Astrocyte (in vitro differentiated cells and primary cell): ENCODE results near the gene NCF1. TPM values are rescaled to one million over a fixed set of nuclear protein-coding genes. Genes with fewer than 3 reads are reported as not detected.
"Not testable (repeated sequence)": the region's sequence is repeated elsewhere in the genome, so short reads cannot be mapped to it uniquely, and the experiment has no call there.

Experiments used
- DNase-seq: peaks from one replicate; pipeline ENCODE4 v3.0.0-alpha.2; 2010; ENCODE audit warnings: low read depth
- FAIRE-seq: peaks from 2 replicates; lab custom pipeline; 2011; peaks lifted over from hg19 to GRCh38; lab: Jason Lieb, UNC
- H2AFZ ChIP-seq: 2 replicates; pipeline ENCODE4 v1.6.0; 2012; ENCODE audit warnings: low read depth, low read length, inconsistent platforms
- H3K27ac ChIP-seq: 2 replicates; pipeline ENCODE4 v1.5.1; 2011; ENCODE audit warnings: low read depth, low read length, inconsistent platforms
- H3K27me3 ChIP-seq: 2 replicates; pipeline ENCODE4 v1.6.0; 2011; ENCODE audit warnings: low read length, inconsistent platforms; ENCODE audit not compliant: insufficient read depth
- H3K36me3 ChIP-seq: 2 replicates; pipeline ENCODE4 v1.5.1; 2011; ENCODE audit warnings: low read length, inconsistent platforms; ENCODE audit not compliant: insufficient read depth
- H3K4me1 ChIP-seq: 2 replicates; pipeline ENCODE4 v1.5.1; 2011; ENCODE audit warnings: low read length, inconsistent platforms; ENCODE audit not compliant: insufficient read depth
- H3K4me2 ChIP-seq: 2 replicates; pipeline ENCODE4 v1.6.0; 2012; ENCODE audit warnings: low read length, inconsistent platforms
- H3K4me3 ChIP-seq: 2 replicates; pipeline ENCODE4 v1.5.1; 2011; ENCODE audit warnings: low read depth, mild to moderate bottlenecking, low read length, inconsistent platforms; ENCODE audit not compliant: insufficient read depth
- H3K79me2 ChIP-seq: 2 replicates; pipeline ENCODE4 v1.6.0; 2012; ENCODE audit warnings: mild to moderate bottlenecking, low read length, inconsistent platforms; ENCODE audit not compliant: insufficient read depth
- H3K9ac ChIP-seq: 2 replicates; pipeline ENCODE4 v1.6.0; 2012; ENCODE audit warnings: mild to moderate bottlenecking, low read length, inconsistent platforms
- H3K9me3 ChIP-seq: 2 replicates; pipeline ENCODE4 v1.5.1; 2012; ENCODE audit warnings: low read depth, mild to moderate bottlenecking, low read length, inconsistent platforms; ENCODE audit not compliant: insufficient read depth
- H4K20me1 ChIP-seq: 2 replicates; pipeline ENCODE4 v1.6.0; 2012; ENCODE audit warnings: low read length, inconsistent platforms; ENCODE audit not compliant: insufficient read depth
- H3K27ac Mint-ChIP-seq: one replicate; pipeline ENCODE4 v1.8.0; 2021; ENCODE audit warnings: mild to moderate bottlenecking, mixed read lengths; ENCODE audit not compliant: unreplicated experiment
- H3K27me3 Mint-ChIP-seq: one replicate; pipeline ENCODE4 v1.8.0; 2021; ENCODE audit warnings: low read depth, mixed read lengths; ENCODE audit not compliant: unreplicated experiment
- H3K36me3 Mint-ChIP-seq: one replicate; pipeline ENCODE4 v1.8.0; 2021; ENCODE audit warnings: low read depth, mixed read lengths; ENCODE audit not compliant: unreplicated experiment
- H3K4me1 Mint-ChIP-seq: one replicate; pipeline ENCODE4 v1.8.0; 2021; ENCODE audit warnings: low read depth, mixed read lengths; ENCODE audit not compliant: unreplicated experiment
- H3K4me3 Mint-ChIP-seq: one replicate; pipeline ENCODE4 v1.8.0; 2021; ENCODE audit warnings: mild to moderate bottlenecking, moderate library complexity, mixed read lengths; ENCODE audit not compliant: unreplicated experiment
- H3K9me3 Mint-ChIP-seq: one replicate; pipeline ENCODE4 v1.8.0; 2021; ENCODE audit warnings: mild to moderate bottlenecking, mixed read lengths; ENCODE audit not compliant: unreplicated experiment
- total RNA-seq: library from RNA; stranded (reverse); gene quantifications from 2 replicates; pipeline ENCODE4 v1.2.1, GENCODE V29; 2021

NCF1 gene
- total RNA-seq, 1 donor from 2014 or later: not detected

DNA sequence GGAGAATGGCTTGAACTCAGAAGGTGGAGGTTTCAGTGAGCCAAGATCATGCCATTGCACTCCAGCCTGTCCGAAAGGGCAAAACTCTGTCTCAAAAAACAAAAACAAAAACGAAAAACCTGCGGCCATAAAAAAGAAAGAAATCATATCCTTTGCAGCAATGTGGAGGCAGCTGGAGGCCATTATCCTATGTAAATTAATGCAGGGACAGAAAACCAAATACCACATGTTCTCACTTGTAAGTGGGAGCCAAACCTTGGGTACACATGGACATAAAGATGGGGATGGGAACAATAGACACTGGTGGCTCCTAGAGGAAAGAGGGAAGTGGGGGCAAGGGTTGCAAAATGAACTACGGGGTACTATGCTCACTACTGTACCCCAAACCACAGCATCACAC, 56.6 kb downstream of the NCF1 start:
- not testable (repeated sequence) for H4K20me1 ChIP-seq, H3K9me3 ChIP-seq, H3K9ac ChIP-seq, H3K36me3 ChIP-seq, H3K4me1 ChIP-seq, FAIRE-seq, H3K9me3 Mint-ChIP-seq, H3K27ac ChIP-seq, H3K4me2 ChIP-seq, H3K79me2 ChIP-seq, DNase-seq, H3K4me3 ChIP-seq, H2AFZ ChIP-seq, H3K27me3 Mint-ChIP-seq, H3K27ac Mint-ChIP-seq, H3K4me1 Mint-ChIP-seq, H3K27me3 ChIP-seq, H3K36me3 Mint-ChIP-seq, H3K4me3 Mint-ChIP-seq

Other genes starting within 250 kb of the NCF1 start
- gene GTF2I, start 116.3 kb upstream of the NCF1 start, total RNA-seq: 162 and 168 TPM in 2 replicates
- gene GTF2IRD2, start 77.6 kb downstream of the NCF1 start, total RNA-seq: 4.8 and 5.3 TPM in 2 replicates
- gene CASTOR2, start 190.7 kb downstream of the NCF1 start, total RNA-seq: 16.5 and 21.3 TPM in 2 replicates